OCI-LY1 (cell line): Measurements from ENCODE around the gene SLC38A6.

ENCODE experiments used
- H2AFZ ChIP-seq: fragments of 200-600 bp; sonication (generic), shearing (Covaris generic); 2 replicates; pipeline ENCODE4 v1.6.0; 2014; ENCODE audit warnings: antibody characterized with exemption, mild to moderate bottlenecking, low read length
- H3F3A ChIP-seq: fragments of 200-600 bp; sonication (generic), shearing (Covaris generic); 2 replicates; pipeline ENCODE4 v1.6.0; 2014; ENCODE audit warnings: mild to moderate bottlenecking, antibody characterized with exemption, low read length, moderate library complexity; ENCODE audit not compliant: insufficient read depth
- H3K27ac ChIP-seq: fragments of 200-600 bp; sonication (generic); 2 replicates; pipeline ENCODE4 v1.5.1; 2014; ENCODE audit warnings: low read length, mixed run types, mild to moderate bottlenecking, low read depth; ENCODE audit not compliant: poor library complexity, severe bottlenecking
- H3K27me3 ChIP-seq: fragments of 200-600 bp; sonication (generic); 2 replicates; pipeline ENCODE4 v1.6.0; 2014; ENCODE audit warnings: antibody characterized with exemption, mild to moderate bottlenecking, low read length, moderate library complexity; ENCODE audit not compliant: insufficient read depth
- H3K36me3 ChIP-seq: fragments of 200-600 bp; sonication (generic); 2 replicates; pipeline ENCODE4 v1.6.1; 2014; ENCODE audit warnings: mild to moderate bottlenecking, antibody characterized with exemption, low read length, moderate library complexity, mixed read lengths; ENCODE audit not compliant: insufficient read depth
- H3K4me1 ChIP-seq: fragments of 200-600 bp; sonication (generic); 2 replicates; pipeline ENCODE4 v1.5.1; 2014; ENCODE audit warnings: mild to moderate bottlenecking, low read length, moderate library complexity; ENCODE audit not compliant: insufficient read depth, severe bottlenecking
- H3K4me2 ChIP-seq: fragments of 200-600 bp; sonication (generic), shearing (Covaris generic); 2 replicates; pipeline ENCODE4 v1.6.1; 2014; ENCODE audit warnings: low read length
- H3K4me3 ChIP-seq: fragments of 200-600 bp; sonication (generic); 2 replicates; pipeline ENCODE4 v1.5.1; 2014; ENCODE audit warnings: low read length, low read depth, mild to moderate bottlenecking, mixed read lengths; ENCODE audit not compliant: poor library complexity, severe bottlenecking
- H3K79me2 ChIP-seq: fragments of 200-600 bp; shearing (Covaris generic); 2 replicates; pipeline ENCODE4 v1.6.1; 2016; ENCODE audit warnings: mixed run types, low read length, mixed read lengths; ENCODE audit not compliant: insufficient read depth
- H3K9ac ChIP-seq: fragments of 200-600 bp; sonication (generic), shearing (Covaris generic); 2 replicates; pipeline ENCODE4 v1.6.1; 2014; ENCODE audit warnings: mild to moderate bottlenecking, low read length, mixed read lengths
- H3K9me2 ChIP-seq: fragments of 200-600 bp; sonication (generic), shearing (Covaris generic); 2 replicates; pipeline ENCODE4 v1.6.1; 2014; ENCODE audit warnings: low read depth, mild to moderate bottlenecking, low read length, mixed read lengths
- H3K9me3 ChIP-seq: fragments of 200-600 bp; shearing (Covaris generic); 2 replicates; pipeline ENCODE4 v1.6.1; 2014; ENCODE audit warnings: low read length, mixed read lengths
- H4K20me1 ChIP-seq: fragments of 200-600 bp; sonication (generic), shearing (Covaris generic); 2 replicates; pipeline ENCODE4 v1.6.0; 2016; ENCODE audit warnings: mild to moderate bottlenecking, low read length; ENCODE audit not compliant: insufficient read depth
- CTCF ChIP-seq: fragments of 200-600 bp; sonication (generic), shearing (Covaris generic); IDR thresholded peaks from 2 replicates; pipeline ENCODE4 v1.5.1; 2017; ENCODE audit warnings: mild to moderate bottlenecking, antibody characterized with exemption, low read length, moderate library complexity, mixed read lengths
- EZH2 ChIP-seq: fragments of 200-600 bp; sonication (generic), shearing (Covaris generic); IDR thresholded peaks from 2 replicates; pipeline ENCODE4 v1.8.0; 2017; ENCODE audit warnings: borderline replicate concordance, mixed run types, mild to moderate bottlenecking, antibody characterized with exemption, low read length, moderate library complexity, mixed read lengths

SLC38A6 gene

GRCh38 chr14:61043506-61043905, 62.5 kb downstream of the SLC38A6 start:
- Histone ChIP-seq H3K4me2 (no peak overlapping the region), H4K20me1 (no peaks in the 10 kb centered on the region), H3K4me3 (no peak overlapping the region), H3F3A (no peaks in the 10 kb centered on the region), H3K27me3 (no peaks in the 10 kb centered on the region), H3K9me3 (no peaks in the 10 kb centered on the region), H3K9me2 (no peaks in the 10 kb centered on the region), H3K79me2 (no peaks in the 10 kb centered on the region), H3K36me3 (no peaks in the 10 kb centered on the region), H3K27ac (peak overlapping the region; percentile 87), H2AFZ (no peak overlapping the region), H3K9ac (no peak overlapping the region), H3K4me1 (peaks cover 55% of the 10 kb centered on the region)
- no peak for TF ChIP-seq CTCF
- no peak for TF ChIP-seq EZH2

- no peaks in the 10 kb centered on the region for H3K27me3 ChIP-seq
- H3F3A ChIP-seq = no peaks in the 10 kb centered on the region
- no peaks in the 10 kb centered on the region for H3K79me2 ChIP-seq
- H4K20me1 ChIP-seq = no peaks in the 10 kb centered on the region
- H3K36me3 ChIP-seq = no peaks in the 10 kb centered on the region
- no peak overlapping the region for H3K9ac ChIP-seq
- H2AFZ ChIP-seq = no peak overlapping the region
- no peaks in the 10 kb centered on the region for H3K9me2 ChIP-seq
- H3K4me2 ChIP-seq = no peak overlapping the region
- H3K4me3 ChIP-seq = no peak overlapping the region
- peaks cover 23% of the 10 kb centered on the region for H3K4me1 ChIP-seq
- no peak overlapping the region for H3K27ac ChIP-seq
- no peaks in the 10 kb centered on the region for H3K9me3 ChIP-seq
- TF ChIP-seq CTCF (no peak), EZH2 (no peak)
Measured at GRCh38 chr14:61047021-61047420, 66.0 kb downstream of the SLC38A6 start.

- no peaks in the 10 kb centered on the region for H3K9me2 ChIP-seq
- no peaks in the 10 kb centered on the region for H3K79me2 ChIP-seq
- no peak overlapping the region for H3K4me3 ChIP-seq
- H3K4me2 ChIP-seq = no peak overlapping the region
- no peaks in the 10 kb centered on the region for H3K27me3 ChIP-seq
- TF ChIP-seq CTCF (no peak), EZH2 (no peak)
- no peak overlapping the region for H3K9ac ChIP-seq
- H3K27ac ChIP-seq = no peak overlapping the region
- no peaks in the 10 kb centered on the region for H4K20me1 ChIP-seq
- no peak overlapping the region for H2AFZ ChIP-seq
- peaks cover 7% of the 10 kb centered on the region for H3K4me1 ChIP-seq
- H3F3A ChIP-seq = no peaks in the 10 kb centered on the region
- no peaks in the 10 kb centered on the region for H3K36me3 ChIP-seq
- peaks cover 3% of the 10 kb centered on the region; the same call in 1 of the 2 replicates for H3K9me3 ChIP-seq
Measured at GRCh38 chr14:61048640-61049039, 67.6 kb downstream of the SLC38A6 start.
